ENCODE measurements around the gene CC2D1A. TPM values are rescaled to one million over a fixed set of nuclear protein-coding genes. Genes with fewer than 3 reads are reported as not detected.
"Not testable (repeated sequence)": the region's sequence is repeated elsewhere in the genome, so short reads cannot be mapped to it uniquely, and the experiment has no call there.

The CC2D1A gene
- total RNA-seq, 1 experiment from 2014 or later, result 67.7 TPM

GRCh38 chr19:13966684-13967128 lies 60.7 kb downstream of the CC2D1A start:
- Histone ChIP-seq H3K9ac (ENCODE audit: low read length) (no peak overlapping the region), H4K20me1 (ENCODE audit: low read length) (no peaks in the 10 kb centered on the region), H3K9me3 (ENCODE audit: low read length) (no peaks in the 10 kb centered on the region), H3K9me2 (replicated peaks; ENCODE audit: low read length) (no peaks in the 10 kb centered on the region), H2AFZ (ENCODE audit: low read length) (no peak overlapping the region), H3K27ac (ENCODE audit: low read length) (no peak overlapping the region), H3K27me3 (ENCODE audit: low read length) (no peaks in the 10 kb centered on the region), H3K4me3 (ENCODE audit: low read length) (no peak overlapping the region), H3K79me2 (ENCODE audit: low read length) (no peaks in the 10 kb centered on the region), H3K4me2 (ENCODE audit: low read length) (no peak overlapping the region), H3F3A (ENCODE audit: low read length, unreplicated experiment) (no peaks in the 10 kb centered on the region), H3K36me3 (ENCODE audit: low read depth, low read length) (peaks cover 8% of the 10 kb centered on the region), H3K4me1 (ENCODE audit: insufficient read depth, low read length) (peaks cover 10% of the 10 kb centered on the region)
- ATAC-seq (no peak), DNase-seq (no peak)
- intact Hi-C loops (cut with micrococcal nuclease), result no loop called here
- TF ChIP-seq CTCF (conservative IDR thresholded peaks at IDR 0.05; ENCODE audit: low read depth, low read length) (no peak), EZH2 (IDR thresholded peaks at IDR 0.05; ENCODE audit: low read length, unreplicated experiment) (no peak), EZH2phosphoT487 (IDR thresholded peaks at IDR 0.05; ENCODE audit: borderline replicate concordance, low read length) (no peak)
- ChIA-PET CTCF (no interaction called here), POLR2A (ENCODE audit: unreplicated experiment) (no interaction called here)
- no TSS peak for BruUV-seq (replicated peaks)

- DNase-seq; POLR2A ChIA-PET (ENCODE audit: unreplicated experiment); H3K36me3 ChIP-seq (ENCODE audit: low read depth, low read length); H3K4me3 ChIP-seq (ENCODE audit: low read length); CTCF ChIA-PET; H4K20me1 ChIP-seq (ENCODE audit: low read length); H2AFZ ChIP-seq (ENCODE audit: low read length); H3K9me2 ChIP-seq (replicated peaks; ENCODE audit: low read length); ATAC-seq; H3F3A ChIP-seq (ENCODE audit: low read length, unreplicated experiment); H3K4me2 ChIP-seq (ENCODE audit: low read length); intact Hi-C loops (cut with micrococcal nuclease); H3K9me3 ChIP-seq (ENCODE audit: low read length); H3K9ac ChIP-seq (ENCODE audit: low read length); H3K27ac ChIP-seq (ENCODE audit: low read length); BruUV-seq (replicated peaks); H3K27me3 ChIP-seq (ENCODE audit: low read length); H3K79me2 ChIP-seq (ENCODE audit: low read length): not testable (repeated sequence)
- peaks cover 10% of the 10 kb centered on the region for H3K4me1 ChIP-seq (ENCODE audit: insufficient read depth, low read length)
These were observed 61.2 kb downstream of the CC2D1A start for GRCh38 chr19:13967206-13967605.

- Histone ChIP-seq H3K4me1 (ENCODE audit: insufficient read depth, low read length) (peaks cover 10% of the 10 kb centered on the region), H3K79me2 (ENCODE audit: low read length) (no peaks in the 10 kb centered on the region), H2AFZ (ENCODE audit: low read length) (no peak overlapping the region), H4K20me1 (ENCODE audit: low read length) (no peaks in the 10 kb centered on the region), H3K4me2 (ENCODE audit: low read length) (no peak overlapping the region), H3K36me3 (ENCODE audit: low read depth, low read length) (peaks cover 14% of the 10 kb centered on the region), H3K27me3 (ENCODE audit: low read length) (no peaks in the 10 kb centered on the region), H3K9me3 (ENCODE audit: low read length) (no peaks in the 10 kb centered on the region), H3K4me3 (ENCODE audit: low read length) (no peak overlapping the region), H3F3A (ENCODE audit: low read length, unreplicated experiment) (no peaks in the 10 kb centered on the region), H3K9ac (ENCODE audit: low read length) (no peak overlapping the region), H3K27ac (ENCODE audit: low read length) (no peak overlapping the region), H3K9me2 (replicated peaks; ENCODE audit: low read length) (no peaks in the 10 kb centered on the region)
- intact Hi-C loops (cut with micrococcal nuclease), result no loop called here
- POLR2A ChIA-PET (ENCODE audit: unreplicated experiment), result no interaction called here
- ATAC-seq (no peak), DNase-seq (no peak)
- CTCF ChIA-PET, result no interaction called here
- TF ChIP-seq CTCF (conservative IDR thresholded peaks at IDR 0.05; ENCODE audit: low read depth, low read length), result no peak
- no peak for TF ChIP-seq EZH2phosphoT487 (IDR thresholded peaks at IDR 0.05; ENCODE audit: borderline replicate concordance, low read length)
- no peak for TF ChIP-seq EZH2 (IDR thresholded peaks at IDR 0.05; ENCODE audit: low read length, unreplicated experiment)
- BruUV-seq (replicated peaks), result no TSS peak
These were observed 62.5 kb downstream of the CC2D1A start for GRCh38 chr19:13968383-13968935.
